Fibroblast of skin of left quadriceps (primary cell): ENCODE measurements around the gene PTPRN2.

Experiments used
- DNase-seq, 2 experiments: peaks; one replicate each; pipeline ENCODE4 v3.0.0-alpha.2; 2013; ENCODE audit warnings: low read depth in 2 of 2

The PTPRN2 gene

DNA sequence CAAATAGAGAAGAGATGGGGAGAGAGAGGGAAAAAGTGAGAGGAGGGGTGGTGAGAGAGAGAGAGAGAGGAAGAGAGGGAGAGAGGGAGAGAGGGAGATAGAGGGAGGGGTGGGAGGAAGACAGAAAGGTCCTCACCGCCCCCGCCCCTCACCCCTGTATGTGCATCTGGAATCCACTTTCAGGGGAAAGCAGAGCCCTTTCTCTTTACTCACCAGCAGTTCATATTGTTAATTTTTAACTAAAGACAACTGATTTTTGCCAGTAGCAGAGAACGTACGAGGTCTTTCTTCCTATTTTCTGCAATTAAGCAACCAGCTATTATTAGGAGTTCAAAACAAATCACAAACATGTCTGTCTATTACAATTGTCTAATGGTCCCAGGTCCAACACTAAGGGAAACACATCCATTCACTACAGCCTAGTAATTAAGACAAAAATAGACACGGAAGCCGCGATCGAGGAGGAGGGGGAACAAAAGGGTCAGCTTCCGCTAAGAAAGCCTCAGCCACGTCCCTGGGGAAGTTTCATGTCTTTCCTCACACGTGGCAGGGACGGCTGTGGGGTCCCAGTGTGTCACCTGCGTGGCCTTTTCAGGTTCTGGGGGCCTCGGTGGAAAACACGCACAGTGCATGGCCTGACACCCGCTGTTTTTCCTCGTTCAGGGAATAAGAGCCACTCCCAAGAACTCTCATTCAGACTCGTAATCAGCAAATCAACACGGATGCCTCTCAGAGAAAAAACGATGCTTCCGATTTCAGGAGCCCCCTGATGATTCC lies 572.0 kb downstream of the PTPRN2 start:
- DNase-seq: no peak

DNA sequence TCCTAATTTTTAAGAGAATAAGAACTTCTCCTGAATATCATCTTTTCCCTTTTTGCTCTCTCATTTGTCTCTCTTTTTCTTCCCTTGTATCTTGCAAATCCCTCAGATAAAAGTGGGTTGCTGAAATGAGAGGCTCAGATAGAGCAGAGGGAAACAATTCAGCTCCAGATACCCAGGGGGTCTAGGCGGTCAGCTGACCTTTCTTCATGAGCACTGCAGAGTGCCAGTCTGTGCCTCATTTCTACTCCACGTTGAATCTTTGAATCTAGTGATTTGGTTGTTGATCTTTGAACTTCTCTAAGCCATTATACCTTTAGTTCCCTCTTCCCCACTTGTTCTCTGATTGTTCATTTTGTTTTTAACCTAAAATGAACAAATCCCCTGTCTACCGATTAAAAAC lies 572.6 kb downstream of the PTPRN2 start:
- DNase-seq: no peak

DNA sequence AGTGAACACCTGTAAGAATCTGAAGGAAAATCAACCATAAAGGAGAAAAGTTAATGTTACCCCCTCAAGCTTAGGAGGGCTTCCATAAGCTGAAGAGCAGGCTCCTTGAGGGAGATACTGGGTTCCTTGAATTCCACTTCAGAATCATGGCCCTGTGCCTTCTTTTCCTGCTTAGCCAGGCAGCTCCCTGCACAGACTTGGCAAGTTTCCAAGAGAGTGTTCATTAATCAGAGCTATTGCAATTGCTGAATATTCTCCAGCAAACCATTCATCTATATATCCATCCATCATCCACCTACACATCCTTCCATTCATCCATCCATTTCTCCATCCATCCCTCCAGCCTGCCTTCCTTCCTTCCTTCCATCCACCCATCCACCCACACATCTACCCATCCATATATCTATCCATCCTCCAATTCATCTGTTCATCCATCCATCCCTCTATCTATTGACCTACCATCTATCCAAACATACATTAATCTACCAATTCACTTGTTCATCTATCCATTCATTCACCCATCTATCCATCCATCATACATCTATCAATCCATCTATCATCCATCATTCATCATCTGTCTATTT lies 574.4 kb downstream of the PTPRN2 start:
- DNase-seq: no peak

DNA sequence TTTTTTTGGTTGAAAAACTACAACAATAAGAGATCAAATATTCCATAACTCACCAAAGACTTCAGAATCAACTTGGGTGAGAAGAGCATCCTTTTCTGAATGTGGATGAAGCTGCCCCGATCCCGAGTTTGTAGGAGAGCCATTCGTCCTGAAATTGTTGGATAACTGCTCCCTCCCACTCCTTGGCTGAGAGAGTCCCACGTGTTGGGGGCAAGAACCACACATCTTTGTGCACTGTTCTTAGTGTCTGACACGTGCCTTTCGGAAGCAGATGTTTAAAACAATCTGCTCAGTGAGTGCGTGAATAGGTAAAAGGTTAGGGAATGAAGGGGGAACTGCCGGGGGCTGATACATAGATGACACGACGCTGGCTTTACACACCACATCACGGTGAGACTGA lies 575.7 kb downstream of the PTPRN2 start:
- DNase-seq: no peak

DNA sequence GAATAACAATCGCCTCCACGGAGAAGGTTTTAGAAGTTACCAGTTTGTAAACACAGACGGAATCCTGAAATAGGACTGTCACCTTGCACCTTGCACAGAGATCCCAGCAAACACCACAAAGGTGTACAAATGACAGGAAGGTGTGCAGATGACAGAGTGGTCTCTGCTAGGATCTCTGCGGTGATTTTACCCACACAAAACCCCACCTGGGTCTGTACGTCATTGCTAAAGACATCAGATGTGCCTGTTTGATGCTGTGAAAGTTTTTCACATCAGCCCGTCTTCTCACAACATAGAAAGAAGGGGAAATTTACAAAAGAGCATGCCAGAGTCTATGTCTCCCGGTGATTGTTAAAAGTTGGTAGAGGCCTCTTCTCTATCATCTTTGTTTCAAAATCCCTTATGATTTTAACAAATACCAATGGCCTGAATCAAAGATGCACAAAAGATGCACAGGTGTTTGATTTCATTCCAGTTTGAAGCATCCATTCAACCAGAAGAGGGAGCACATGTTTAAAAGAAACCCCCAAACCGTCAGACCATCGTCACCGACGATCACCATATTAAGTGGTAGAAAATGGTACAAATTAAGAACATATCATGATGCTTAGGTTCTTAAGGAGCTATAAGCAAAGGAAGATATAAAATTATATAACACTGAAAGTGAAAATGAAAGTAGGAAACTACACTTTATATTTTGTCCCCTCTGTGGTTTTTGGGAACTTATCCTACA lies 576.5 kb downstream of the PTPRN2 start:
- no peak for DNase-seq

DNA sequence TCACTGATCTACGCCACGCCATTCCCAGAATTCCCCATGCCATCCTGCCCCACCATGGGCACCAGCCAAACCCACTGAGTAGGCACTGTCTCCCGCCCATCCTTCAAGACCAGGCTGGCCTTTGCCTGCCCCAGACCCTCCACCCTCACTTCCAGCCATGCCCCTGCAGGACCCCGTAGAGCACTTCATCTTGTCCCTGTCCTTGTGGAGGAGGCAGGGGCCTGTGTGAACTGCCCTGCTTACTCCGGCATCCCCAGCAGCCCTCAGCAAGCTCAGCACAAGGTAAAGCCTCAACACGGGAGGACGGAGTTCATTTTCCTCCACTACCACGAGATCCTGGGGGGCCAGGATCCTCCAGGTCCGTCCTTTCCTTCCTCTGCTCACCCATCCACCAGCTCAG lies 577.7 kb downstream of the PTPRN2 start:
- DNase-seq: no peak

DNA sequence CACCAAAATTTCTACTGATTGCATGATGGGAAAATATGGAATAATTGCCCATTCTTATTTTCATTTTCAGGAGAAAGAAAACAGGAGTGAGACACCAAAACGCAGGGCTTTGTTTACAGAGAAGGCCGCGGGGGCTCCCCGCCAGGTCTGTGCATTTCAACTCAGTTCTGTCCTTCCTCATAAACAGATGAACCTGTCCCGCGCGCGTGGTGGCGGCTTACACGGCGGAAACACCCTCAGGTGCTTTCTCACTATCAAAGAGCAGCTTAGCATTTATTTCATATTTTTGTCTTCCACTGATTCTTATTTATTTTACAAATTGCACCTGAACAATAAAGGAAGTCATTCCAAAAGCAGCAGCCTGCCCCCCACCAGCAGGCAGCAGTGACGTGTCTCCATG lies 579.4 kb downstream of the PTPRN2 start:
- no peak for DNase-seq

DNA sequence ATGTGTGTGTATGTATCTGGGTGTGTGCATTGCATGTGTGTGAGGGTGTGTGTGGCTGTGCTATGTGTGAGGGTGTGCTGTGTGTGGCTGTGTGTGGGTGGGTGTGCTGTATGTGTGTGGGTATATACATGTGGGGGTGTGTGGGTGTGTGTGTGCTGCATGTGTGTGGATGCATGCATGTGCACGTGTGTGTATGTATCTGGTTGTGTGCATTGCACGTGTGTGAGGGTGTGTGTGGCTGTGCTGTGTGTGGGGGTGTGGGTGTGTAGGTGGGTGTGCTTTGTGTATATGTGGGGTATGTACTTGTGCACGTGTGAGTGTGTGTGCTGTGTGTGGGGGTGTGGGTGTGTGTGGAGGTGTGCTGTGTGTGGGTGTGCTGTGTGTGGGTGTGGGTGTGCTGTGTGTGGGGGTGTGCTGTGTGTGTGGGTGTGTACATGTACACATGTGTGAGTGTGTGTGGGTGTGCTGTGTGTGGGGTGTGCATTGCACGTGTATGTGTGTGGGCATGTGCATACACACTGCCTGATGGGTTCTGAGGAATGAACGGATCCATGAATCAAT lies 579.8 kb downstream of the PTPRN2 start:
- no peak for DNase-seq

DNA sequence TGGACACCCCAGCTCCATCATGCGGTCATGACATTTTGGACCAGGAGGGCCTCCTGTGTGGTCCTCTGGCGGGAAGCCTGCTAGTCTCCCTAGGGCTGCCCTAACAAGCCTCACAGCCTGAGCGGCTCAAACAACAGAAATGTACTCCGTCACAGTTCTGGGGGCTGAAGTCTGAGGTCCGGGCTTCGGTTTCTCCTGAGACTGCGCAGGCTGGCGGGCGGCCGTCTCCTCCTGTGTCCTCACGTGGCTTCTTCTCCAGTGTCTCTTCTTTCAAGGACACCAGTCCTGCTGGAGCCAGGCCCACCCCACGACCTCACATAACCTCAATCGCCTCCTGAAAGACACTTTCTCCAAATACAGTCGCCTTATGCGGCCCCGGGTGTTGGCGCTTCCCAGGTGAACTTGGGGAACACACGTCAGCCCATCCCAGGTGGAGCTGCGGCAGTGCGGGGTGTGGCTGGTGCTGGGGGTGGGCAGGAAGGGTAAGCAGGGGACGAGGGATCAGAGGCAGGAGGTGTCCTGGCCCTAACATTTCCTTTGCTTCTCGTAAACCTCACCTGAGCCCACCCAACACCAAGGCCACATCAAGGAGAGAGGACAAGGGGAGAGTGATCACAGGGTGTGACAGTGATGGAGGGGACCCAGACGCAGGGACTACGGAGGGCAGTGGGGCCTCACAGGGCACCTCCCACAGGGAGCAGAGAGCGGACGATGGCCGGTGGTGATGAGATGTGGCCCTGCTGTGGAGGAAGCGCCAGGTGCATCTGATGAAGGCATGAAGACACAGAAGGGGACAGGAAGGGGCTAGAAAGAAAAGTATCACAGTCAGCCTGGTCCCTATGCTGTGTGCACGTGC lies 580.6 kb downstream of the PTPRN2 start:
- no peak for DNase-seq

DNA sequence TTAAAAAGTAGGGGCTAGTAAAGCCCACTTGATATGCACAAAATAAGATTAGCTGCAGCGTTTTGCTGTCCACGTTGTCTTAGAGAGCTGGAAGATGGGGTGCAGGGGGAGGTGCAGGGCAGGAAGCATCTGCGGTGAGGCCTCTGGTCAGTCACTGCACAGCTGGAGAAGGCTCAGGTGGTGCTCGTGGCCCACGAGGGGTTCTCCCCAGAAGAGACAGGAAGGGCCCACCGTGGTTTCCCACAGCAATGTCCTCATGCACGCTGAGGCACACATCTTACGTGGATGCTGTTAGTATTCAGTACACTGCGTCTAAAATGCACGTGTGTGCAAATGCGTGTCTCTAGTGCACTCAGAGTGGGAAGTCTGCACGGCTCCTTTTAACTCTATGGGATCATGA lies 582.1 kb downstream of the PTPRN2 start:
- DNase-seq: no peak

DNA sequence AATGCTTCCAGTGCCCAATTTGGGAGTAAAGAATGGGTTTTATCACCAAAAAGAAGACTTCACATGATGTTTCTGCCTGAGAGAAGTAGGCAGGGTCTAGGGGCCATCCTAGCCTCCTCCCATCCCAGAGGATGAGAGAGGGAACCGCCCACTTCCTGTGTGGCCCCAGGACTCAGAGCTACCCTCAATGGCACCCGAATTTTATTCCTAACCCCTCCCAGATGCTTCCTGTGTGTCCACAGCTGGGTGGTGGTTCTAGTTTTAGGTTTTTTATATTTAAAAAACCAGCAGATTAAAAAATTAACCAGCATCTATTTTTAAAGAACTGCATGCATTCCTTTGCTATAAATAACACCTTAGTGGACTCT lies 583.5 kb downstream of the PTPRN2 start:
- no peak for DNase-seq

DNA sequence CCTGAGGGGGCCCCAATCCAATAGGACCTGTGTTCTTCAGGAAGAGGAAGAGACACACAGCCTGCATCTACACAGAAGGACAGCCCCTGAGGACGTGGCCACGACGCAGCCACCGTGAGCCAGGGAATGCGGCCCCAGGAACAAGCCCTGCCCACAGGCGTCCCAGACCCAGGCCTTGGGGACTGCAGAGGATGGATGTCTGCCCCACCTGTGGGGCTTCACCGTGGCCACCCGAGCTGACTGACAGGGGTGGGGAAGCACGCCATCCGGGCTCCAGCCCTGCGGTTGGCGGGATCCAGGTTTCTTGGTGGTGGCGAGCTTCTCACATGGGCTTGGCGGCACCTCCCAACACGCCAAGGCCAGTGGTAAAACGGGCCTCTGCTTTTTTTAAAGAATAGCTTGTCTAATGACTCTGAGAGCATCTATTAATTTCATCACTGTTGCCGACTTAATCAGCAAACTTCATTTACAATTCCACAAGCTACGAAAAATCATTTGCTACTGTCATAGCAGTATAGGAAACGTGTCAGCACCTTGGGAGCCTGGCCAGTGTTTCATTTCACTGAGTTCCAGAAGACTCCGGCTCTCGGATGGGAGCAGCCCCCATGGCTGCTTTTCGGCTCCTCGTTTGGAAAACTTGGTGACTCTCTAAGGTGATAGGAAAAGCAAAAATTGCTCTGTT lies 584.0 kb downstream of the PTPRN2 start:
- no peak for DNase-seq

DNA sequence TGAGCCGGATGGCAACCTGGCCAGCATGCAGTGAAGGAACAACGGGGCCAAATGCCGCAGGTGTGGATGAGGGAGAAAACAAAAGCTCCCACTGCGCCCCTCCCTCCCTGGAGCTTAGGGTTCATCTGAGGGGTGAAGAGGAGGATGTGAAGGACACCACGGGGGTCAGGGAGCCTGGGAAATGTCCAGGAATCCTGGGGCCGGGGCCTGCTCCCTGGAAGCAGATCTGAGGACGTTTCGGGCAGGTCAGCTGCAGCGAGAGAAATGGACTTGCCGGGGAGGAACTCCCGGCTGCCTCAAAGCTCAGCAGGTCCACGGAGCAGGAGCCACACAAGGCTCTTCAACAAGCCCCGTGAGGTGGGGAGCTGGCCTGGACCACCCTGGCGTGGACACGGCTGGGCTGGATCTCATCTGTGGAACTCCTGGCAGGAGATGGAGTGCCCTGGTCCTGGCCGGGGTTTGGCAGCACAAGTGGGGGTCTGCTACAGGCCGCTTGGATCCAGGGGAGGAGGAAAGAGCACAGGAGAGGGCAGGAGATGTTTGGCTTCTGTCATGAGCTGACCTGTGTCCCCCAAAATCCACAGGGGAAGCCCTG lies 585.0 kb downstream of the PTPRN2 start:
- no peak for DNase-seq

DNA sequence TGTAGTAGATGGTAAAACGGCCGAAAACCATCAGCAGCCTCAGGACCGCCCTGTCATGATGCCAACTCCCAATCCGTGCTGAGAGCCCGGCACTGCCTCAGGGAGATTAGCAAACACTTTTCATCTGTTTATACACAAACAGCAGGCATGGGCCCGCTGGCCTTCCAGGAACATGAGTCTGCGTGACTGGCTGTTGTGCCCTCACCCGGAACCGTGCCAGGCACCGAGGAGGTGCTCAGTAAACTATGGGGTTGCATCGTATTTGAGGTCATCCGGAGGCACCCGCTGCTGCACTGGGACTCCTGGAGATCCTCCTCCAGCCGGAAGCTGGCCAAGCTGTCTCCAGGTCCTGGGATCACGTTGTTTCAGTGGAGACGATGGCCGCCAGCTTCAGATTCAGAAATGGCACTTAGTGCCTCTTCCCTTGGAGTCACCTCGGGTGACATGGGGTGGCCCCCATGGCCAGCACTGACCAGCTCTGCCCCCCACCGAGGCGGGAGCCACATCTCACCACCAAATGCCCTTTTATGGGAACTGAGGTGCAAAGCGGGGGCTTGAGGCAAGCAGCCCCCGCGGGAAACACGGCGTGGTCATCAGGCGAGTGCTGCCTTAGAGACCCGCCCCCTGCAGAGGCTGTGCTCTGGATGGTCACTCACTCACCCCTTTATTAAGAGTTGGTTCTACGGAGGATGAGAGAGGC lies 585.9 kb downstream of the PTPRN2 start:
- DNase-seq: no peak

DNA sequence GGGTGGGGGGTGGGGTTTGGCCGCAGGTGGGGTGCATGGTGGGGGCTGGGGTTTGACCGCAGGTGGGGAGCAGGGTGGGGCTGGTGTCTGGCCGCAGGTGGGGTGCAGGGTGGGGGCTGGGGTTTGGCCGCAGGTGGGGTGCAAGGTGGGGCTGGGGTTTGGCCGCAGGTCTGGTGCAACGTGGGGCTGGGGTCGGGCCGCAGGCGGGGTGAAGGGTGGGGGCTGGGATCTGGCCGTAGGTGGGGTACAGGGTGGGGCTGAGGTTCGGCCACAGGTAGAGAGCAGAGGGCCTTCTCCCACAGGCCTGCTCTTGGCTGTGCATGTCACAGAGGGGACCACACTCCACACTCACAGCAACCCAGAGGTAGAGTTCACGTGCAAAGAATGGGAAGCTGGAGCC lies 586.6 kb downstream of the PTPRN2 start:
- no peak for DNase-seq

DNA sequence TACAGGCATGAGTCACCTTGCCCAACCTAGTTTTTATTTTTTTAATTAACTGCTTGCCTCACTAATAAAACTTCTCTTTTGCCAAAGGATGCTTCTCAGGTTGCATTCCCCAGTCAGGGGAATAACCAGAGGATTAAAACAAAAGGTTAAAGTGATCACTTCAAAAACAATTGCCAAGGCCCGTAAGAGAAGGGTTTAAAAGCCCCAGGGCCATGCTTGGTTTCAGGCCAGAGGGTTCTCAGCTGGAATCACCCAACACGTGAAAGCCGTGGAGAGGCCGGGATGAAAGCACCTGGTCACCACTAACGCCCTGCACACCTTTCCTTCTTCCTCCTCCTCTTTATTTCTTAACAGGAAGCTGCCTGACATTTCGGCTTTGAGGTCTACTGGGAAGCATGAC lies 587.5 kb downstream of the PTPRN2 start:
- no peak for DNase-seq

DNA sequence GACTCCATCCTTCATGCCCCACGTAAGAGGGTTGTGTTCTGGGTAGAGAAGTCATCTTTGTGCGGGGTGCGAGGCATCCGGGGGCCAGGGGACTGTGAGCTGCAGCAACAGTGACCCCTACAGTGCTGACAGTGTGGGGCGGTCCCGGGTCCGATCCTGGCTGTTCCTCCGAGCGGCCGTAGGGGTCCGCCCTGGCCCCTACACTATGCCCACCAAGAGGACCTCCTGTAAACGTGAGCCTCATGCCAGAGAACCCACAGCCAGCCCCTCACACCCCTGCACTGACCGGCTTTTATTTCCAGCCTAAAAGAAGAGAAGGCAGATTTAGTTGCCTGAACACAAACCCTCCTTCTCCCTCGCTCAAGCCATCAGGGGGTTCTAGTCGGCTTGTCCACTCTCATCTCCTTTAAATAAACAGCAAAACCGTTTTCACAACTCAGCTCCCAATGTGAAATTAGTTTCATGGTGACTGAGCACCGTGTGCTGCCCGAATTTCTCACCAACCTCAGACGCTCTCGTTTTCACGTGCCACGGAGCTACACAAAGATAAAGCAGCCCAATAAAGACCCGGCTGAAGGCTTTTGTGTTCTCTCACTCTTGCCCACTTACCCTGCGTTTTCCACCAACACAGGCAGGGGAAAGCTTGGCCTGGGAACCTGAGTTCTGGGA lies 588.6 kb downstream of the PTPRN2 start:
- no peak for DNase-seq

DNA sequence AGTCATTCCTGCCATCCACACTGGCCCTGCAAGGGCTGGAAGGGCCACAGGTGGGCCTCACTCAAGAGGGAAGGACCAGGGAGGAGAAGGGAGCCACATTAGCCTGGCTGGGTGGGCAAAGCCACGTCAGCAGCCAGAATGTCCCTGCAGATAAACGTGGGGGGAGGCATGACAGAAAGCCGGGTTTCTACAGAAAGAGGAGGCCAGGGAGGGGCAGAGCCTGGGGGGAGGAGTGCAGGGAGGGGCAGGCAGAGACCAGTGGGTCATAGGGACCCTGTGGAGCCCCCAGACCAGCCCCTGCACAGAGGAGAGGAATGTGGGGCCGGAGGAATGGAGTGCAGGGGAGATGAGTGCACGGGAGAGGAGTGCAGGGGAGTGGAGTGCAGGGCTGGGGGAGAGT lies 590.2 kb downstream of the PTPRN2 start:
- no peak for DNase-seq

DNA sequence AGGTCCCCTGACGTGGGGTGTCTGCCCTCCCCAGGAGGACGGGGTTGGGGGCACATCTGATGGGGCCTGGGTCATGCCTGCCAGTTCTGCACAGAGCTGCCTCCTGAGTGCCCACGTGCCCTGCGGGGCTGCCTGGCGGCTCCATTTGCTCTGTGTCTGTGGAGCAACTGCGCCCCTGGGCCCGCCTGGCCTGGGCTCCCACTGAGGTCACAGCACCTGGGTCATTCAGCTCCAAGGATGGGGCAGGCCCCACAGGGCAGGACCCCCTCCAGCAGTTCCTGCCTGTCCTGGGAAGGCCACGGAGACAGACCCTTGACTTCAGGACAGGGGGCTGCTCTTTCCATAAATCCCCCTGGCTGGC lies 590.6 kb downstream of the PTPRN2 start:
- DNase-seq: no peak
